ENCODE results near the gene FAM83G.
"Not testable (repeated sequence)": the region's sequence is repeated elsewhere in the genome, so short reads cannot be mapped to it uniquely, and the experiment has no call there.

Gene FAM83G

GRCh38 chr17:19022128-19022527, 17.6 kb upstream of the FAM83G start:
- no peak for DNase-seq

- peak; percentile 5 for DNase-seq
Observed at GRCh38 chr17:19021622-19022083, 17.1 kb upstream of the FAM83G start.

GRCh38 chr17:19021011-19021621, 16.6 kb upstream of the FAM83G start:
- DNase-seq, result not testable (repeated sequence)

GRCh38 chr17:19020016-19020415, 15.5 kb upstream of the FAM83G start:
- DNase-seq, result no peak

GRCh38 chr17:19019041-19019941, 14.7 kb upstream of the FAM83G start:
- DNase-seq, result no peak

GRCh38 chr17:19018600-19018950, 14.0 kb upstream of the FAM83G start:
- DNase-seq, result no peak

GRCh38 chr17:19017804-19018599, 13.4 kb upstream of the FAM83G start:
- no peak for DNase-seq

- no peak for DNase-seq
Observed at GRCh38 chr17:19017401-19017800, 12.8 kb upstream of the FAM83G start.

GRCh38 chr17:19016881-19017280, 12.3 kb upstream of the FAM83G start:
- DNase-seq, result no peak

GRCh38 chr17:19016297-19016696, 11.7 kb upstream of the FAM83G start:
- no peak for DNase-seq

- DNase-seq, result no peak
Observed at GRCh38 chr17:19015428-19015827, 10.9 kb upstream of the FAM83G start.

- no peak for DNase-seq
Observed at GRCh38 chr17:19014628-19015215, 10.2 kb upstream of the FAM83G start.

GRCh38 chr17:19013806-19014627, 9.5 kb upstream of the FAM83G start:
- DNase-seq, result no peak

- DNase-seq, result no peak
Observed at GRCh38 chr17:19013226-19013625, 8.7 kb upstream of the FAM83G start.

- DNase-seq, result no peak
Observed at GRCh38 chr17:19012171-19013080, 7.9 kb upstream of the FAM83G start.

GRCh38 chr17:19011581-19011980, 7.0 kb upstream of the FAM83G start:
- DNase-seq, result no peak

GRCh38 chr17:19010729-19011505, 6.4 kb upstream of the FAM83G start:
- DNase-seq, result no peak

- DNase-seq, result no peak
Observed at GRCh38 chr17:19009970-19010369, 5.4 kb upstream of the FAM83G start.

- no peak for DNase-seq
Observed at GRCh38 chr17:19006698-19007097, 2.1 kb upstream of the FAM83G start.

- no peak for DNase-seq
Observed at GRCh38 chr17:19005789-19006430, 1.3 kb upstream of the FAM83G start.
